HepG2 (cell line): ENCODE data around the gene CARD19. TPM values are rescaled to one million over a fixed set of nuclear protein-coding genes. Genes with fewer than 3 reads are reported as not detected.

ENCODE experiments used
- ARID2 ChIP-seq: sonication (generic); formaldehyde crosslinking; IDR thresholded peaks from 2 replicates; pipeline ENCODE4 v1.8.1; 2022; ENCODE audit warnings: mild to moderate bottlenecking, missing genetic modification reagents, borderline replicate concordance
- ATF1 ChIP-seq: IDR thresholded peaks from 2 replicates; pipeline ENCODE4 v1.6.1; 2016; ENCODE audit warnings: mild to moderate bottlenecking, control low read depth
- CREM ChIP-seq, 2 experiments: sonication (generic) in 1 of 2; formaldehyde crosslinking in 1 of 2; IDR thresholded peaks; 2 replicates each; pipeline versions ENCODE4 v1.4.0 to v1.6.1; 2016 to 2020; ENCODE audit warnings: antibody characterized with exemption in 1 of 2, mild to moderate bottlenecking in 1 of 2, missing genetic modification reagents in 1 of 2
- GTF2F1 ChIP-seq: fragments of 150-350 bp; IDR thresholded peaks from 2 replicates; pipeline ENCODE4 v1.6.1; 2014; ENCODE audit warnings: low read length
- MAFG ChIP-seq: sonication (generic); formaldehyde crosslinking; IDR thresholded peaks from 2 replicates; pipeline ENCODE4 v1.5.1; 2020; ENCODE audit warnings: mild to moderate bottlenecking, missing genetic modification reagents
- TBL1XR1 ChIP-seq: fragments of 150-350 bp; IDR thresholded peaks from 2 replicates; pipeline ENCODE4 v1.6.1; 2014; ENCODE audit warnings: borderline replicate concordance, low read length; ENCODE audit not compliant: partially characterized antibody
- ZFP41 ChIP-seq: sonication (generic); formaldehyde crosslinking; IDR thresholded peaks from 2 replicates; pipeline ENCODE4 v1.4.0; 2020; ENCODE audit warnings: mild to moderate bottlenecking, missing genetic modification reagents, borderline replicate concordance
- ZNF101 ChIP-seq: sonication (generic); formaldehyde crosslinking; IDR thresholded peaks from 2 replicates; pipeline ENCODE4 v1.4.0; 2020; ENCODE audit warnings: mild to moderate bottlenecking, low read depth, missing genetic modification reagents, borderline replicate concordance
- ZNF138 ChIP-seq: sonication (generic); formaldehyde crosslinking; IDR thresholded peaks from 2 replicates; pipeline ENCODE4 v1.5.0; 2020; ENCODE audit warnings: mild to moderate bottlenecking, low read depth, missing genetic modification reagents
- ZNF33A ChIP-seq: sonication (generic); formaldehyde crosslinking; IDR thresholded peaks from 2 replicates; pipeline ENCODE4 v1.5.1; 2020; ENCODE audit warnings: missing genetic modification reagents, mild to moderate bottlenecking, moderate library complexity, borderline replicate concordance
- ZNF354B ChIP-seq: sonication (generic); formaldehyde crosslinking; IDR thresholded peaks from 2 replicates; pipeline ENCODE4 v1.8.0; 2022; ENCODE audit warnings: mild to moderate bottlenecking, missing genetic modification reagents
- polyA plus RNA-seq, 8 experiments: library from polyadenylated mRNA; depleted of rRNA in 3 of 8; stranded (reverse) in 7 of 8; unstranded in 1 of 8; fragments of >200 nt; fragmentation: Illumina TruSeq in 4 of 8; extraction: Trizol in 4 of 8; gene quantifications; 2 replicates each; pipeline versions ENCODE4 v1.2.1 to v1.2.3, GENCODE V29; 2011 to 2016; ENCODE audit warnings: low read depth in 4 of 8, missing spikeins in 1 of 8, mixed read lengths in 1 of 8; ENCODE audit not compliant: insufficient read depth in 1 of 8
- total RNA-seq, 5 experiments: library from RNA; depleted of rRNA; stranded (reverse); fragments of >200 nt; fragmentation: Illumina TruSeq; extraction: Trizol; gene quantifications; 2 replicates each; pipeline ENCODE4 v1.2.3, GENCODE V29; 2016; ENCODE audit warnings: low read depth in 1 of 5
- TF ChIP-seq, protein P1 (sequence below): sonication (generic); formaldehyde crosslinking; IDR thresholded peaks from 2 replicates; pipeline ENCODE4 v1.4.0; 2020; ENCODE audit warnings: mild to moderate bottlenecking, missing genetic modification reagents
- TF ChIP-seq, protein P2 (sequence below): sonication (generic); formaldehyde crosslinking; IDR thresholded peaks from 2 replicates; pipeline ENCODE4 v1.5.0; 2020; ENCODE audit warnings: missing genetic modification reagents, mild to moderate bottlenecking, borderline replicate concordance
- TF ChIP-seq, protein P3 (sequence below): sonication (generic); formaldehyde crosslinking; IDR thresholded peaks from 2 replicates; pipeline ENCODE4 v1.5.0; 2020; ENCODE audit warnings: mild to moderate bottlenecking, missing genetic modification reagents, borderline replicate concordance
- TF ChIP-seq, protein P4 (sequence below): sonication (generic); formaldehyde crosslinking; IDR thresholded peaks from 2 replicates; pipeline ENCODE4 v1.4.0; 2020; ENCODE audit warnings: missing genetic modification reagents

Gene CARD19
- total and polyA plus RNA-seq, 2 of the 13 experiments (the other 11 are each of a cell fraction or from before 2014, with no cell fraction given), result 18.4 to 47.2 TPM

DNA sequence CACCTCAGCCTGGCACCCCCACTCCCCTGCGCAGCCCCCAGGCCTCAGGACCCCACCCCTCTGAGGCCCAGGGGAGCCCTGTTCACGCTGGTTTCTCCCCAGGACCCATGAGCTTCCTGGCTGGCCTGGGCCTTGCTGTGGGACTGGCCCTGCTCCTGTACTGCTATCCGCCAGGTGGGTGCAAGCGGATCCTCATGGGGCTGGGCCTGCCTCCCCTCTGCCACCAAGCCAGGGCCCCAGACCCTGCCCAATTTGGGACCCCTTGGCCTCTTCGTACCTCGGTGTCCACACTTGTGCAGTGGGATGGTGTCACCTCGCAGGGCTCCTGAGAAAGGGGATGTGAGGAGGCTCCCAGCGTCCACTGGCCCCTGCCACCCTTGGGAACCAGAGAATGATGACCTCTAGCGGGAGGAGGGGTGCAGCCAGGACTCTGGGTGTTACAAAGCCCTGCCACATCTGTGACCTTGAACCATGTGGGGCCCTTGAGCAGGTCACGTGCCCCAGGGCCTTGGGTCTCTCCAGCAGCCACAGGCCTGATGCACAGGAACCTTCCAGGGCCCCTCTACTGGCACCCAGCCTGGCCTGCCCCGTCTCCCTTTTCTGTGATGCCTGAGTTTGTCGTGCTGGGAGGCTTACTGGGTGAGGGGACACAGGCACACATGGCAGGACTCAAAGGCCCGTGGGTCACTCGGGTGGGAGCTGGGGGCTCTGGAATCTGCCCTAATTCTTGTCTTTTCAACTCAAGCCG is 16.3 kb downstream of the CARD19 start (continued):
- TF ChIP-seq GTF2F1, result peak; percentile 41; the same call in 1 of the 2 replicates
- TF ChIP-seq TBL1XR1, result no peak
- no peak for TF ChIP-seq MAFG (CRISPR knock-in tag)
- TF ChIP-seq ZNF354B (CRISPR knock-in tag), result no peak
- no peak for TF ChIP-seq ZFP41
- TF ChIP-seq ZNF138 (CRISPR knock-in tag), result no peak
- TF ChIP-seq, protein P1, sequence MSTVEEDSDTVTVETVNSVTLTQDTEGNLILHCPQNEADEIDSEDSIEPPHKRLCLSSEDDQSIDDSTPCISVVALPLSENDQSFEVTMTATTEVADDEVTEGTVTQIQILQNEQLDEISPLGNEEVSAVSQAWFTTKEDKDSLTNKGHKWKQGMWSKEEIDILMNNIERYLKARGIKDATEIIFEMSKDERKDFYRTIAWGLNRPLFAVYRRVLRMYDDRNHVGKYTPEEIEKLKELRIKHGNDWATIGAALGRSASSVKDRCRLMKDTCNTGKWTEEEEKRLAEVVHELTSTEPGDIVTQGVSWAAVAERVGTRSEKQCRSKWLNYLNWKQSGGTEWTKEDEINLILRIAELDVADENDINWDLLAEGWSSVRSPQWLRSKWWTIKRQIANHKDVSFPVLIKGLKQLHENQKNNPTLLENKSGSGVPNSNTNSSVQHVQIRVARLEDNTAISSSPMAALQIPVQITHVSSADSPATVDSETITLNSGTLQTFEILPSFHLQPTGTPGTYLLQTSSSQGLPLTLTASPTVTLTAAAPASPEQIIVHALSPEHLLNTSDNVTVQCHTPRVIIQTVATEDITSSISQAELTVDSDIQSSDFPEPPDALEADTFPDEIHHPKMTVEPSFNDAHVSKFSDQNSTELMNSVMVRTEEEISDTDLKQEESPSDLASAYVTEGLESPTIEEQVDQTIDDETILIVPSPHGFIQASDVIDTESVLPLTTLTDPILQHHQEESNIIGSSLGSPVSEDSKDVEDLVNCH (CRISPR knock-in tag), result 0 out of 2 replicates have a peak, but pooled peaks have one; percentile 42
- TF ChIP-seq ATF1 (CRISPR knock-in tag), result no peak
- TF ChIP-seq, protein P2, sequence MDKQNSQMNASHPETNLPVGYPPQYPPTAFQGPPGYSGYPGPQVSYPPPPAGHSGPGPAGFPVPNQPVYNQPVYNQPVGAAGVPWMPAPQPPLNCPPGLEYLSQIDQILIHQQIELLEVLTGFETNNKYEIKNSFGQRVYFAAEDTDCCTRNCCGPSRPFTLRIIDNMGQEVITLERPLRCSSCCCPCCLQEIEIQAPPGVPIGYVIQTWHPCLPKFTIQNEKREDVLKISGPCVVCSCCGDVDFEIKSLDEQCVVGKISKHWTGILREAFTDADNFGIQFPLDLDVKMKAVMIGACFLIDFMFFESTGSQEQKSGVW (CRISPR knock-in tag), result no peak
- no peak for TF ChIP-seq ZNF33A
- TF ChIP-seq CREM (IDR thresholded peaks at IDR 0.05), result no peak
- TF ChIP-seq CREM (CRISPR knock-in tag; IDR thresholded peaks at IDR 0.05), result no peak
- TF ChIP-seq, protein P3, sequence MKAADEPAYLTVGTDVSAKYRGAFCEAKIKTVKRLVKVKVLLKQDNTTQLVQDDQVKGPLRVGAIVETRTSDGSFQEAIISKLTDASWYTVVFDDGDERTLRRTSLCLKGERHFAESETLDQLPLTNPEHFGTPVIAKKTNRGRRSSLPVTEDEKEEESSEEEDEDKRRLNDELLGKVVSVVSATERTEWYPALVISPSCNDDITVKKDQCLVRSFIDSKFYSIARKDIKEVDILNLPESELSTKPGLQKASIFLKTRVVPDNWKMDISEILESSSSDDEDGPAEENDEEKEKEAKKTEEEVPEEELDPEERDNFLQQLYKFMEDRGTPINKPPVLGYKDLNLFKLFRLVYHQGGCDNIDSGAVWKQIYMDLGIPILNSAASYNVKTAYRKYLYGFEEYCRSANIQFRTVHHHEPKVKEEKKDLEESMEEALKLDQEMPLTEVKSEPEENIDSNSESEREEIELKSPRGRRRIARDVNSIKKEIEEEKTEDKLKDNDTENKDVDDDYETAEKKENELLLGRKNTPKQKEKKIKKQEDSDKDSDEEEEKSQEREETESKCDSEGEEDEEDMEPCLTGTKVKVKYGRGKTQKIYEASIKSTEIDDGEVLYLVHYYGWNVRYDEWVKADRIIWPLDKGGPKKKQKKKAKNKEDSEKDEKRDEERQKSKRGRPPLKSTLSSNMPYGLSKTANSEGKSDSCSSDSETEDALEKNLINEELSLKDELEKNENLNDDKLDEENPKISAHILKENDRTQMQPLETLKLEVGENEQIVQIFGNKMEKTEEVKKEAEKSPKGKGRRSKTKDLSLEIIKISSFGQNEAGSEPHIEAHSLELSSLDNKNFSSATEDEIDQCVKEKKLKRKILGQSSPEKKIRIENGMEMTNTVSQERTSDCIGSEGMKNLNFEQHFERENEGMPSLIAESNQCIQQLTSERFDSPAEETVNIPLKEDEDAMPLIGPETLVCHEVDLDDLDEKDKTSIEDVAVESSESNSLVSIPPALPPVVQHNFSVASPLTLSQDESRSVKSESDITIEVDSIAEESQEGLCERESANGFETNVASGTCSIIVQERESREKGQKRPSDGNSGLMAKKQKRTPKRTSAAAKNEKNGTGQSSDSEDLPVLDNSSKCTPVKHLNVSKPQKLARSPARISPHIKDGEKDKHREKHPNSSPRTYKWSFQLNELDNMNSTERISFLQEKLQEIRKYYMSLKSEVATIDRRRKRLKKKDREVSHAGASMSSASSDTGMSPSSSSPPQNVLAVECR (CRISPR knock-in tag), result peak; percentile 78; the same call in 1 of the 2 replicates
- TF ChIP-seq ARID2, result no peak
- TF ChIP-seq, protein P4, sequence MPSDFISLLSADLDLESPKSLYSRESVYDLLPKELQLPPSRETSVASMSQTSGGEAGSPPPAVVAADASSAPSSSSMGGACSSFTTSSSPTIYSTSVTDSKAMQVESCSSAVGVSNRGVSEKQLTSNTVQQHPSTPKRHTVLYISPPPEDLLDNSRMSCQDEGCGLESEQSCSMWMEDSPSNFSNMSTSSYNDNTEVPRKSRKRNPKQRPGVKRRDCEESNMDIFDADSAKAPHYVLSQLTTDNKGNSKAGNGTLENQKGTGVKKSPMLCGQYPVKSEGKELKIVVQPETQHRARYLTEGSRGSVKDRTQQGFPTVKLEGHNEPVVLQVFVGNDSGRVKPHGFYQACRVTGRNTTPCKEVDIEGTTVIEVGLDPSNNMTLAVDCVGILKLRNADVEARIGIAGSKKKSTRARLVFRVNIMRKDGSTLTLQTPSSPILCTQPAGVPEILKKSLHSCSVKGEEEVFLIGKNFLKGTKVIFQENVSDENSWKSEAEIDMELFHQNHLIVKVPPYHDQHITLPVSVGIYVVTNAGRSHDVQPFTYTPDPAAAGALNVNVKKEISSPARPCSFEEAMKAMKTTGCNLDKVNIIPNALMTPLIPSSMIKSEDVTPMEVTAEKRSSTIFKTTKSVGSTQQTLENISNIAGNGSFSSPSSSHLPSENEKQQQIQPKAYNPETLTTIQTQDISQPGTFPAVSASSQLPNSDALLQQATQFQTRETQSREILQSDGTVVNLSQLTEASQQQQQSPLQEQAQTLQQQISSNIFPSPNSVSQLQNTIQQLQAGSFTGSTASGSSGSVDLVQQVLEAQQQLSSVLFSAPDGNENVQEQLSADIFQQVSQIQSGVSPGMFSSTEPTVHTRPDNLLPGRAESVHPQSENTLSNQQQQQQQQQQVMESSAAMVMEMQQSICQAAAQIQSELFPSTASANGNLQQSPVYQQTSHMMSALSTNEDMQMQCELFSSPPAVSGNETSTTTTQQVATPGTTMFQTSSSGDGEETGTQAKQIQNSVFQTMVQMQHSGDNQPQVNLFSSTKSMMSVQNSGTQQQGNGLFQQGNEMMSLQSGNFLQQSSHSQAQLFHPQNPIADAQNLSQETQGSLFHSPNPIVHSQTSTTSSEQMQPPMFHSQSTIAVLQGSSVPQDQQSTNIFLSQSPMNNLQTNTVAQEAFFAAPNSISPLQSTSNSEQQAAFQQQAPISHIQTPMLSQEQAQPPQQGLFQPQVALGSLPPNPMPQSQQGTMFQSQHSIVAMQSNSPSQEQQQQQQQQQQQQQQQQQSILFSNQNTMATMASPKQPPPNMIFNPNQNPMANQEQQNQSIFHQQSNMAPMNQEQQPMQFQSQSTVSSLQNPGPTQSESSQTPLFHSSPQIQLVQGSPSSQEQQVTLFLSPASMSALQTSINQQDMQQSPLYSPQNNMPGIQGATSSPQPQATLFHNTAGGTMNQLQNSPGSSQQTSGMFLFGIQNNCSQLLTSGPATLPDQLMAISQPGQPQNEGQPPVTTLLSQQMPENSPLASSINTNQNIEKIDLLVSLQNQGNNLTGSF (CRISPR knock-in tag), result no peak
- 0 out of 2 replicates have a peak, but pooled peaks have one; percentile 30 for TF ChIP-seq ZNF101 (CRISPR knock-in tag)
